Measurements from ENCODE around the gene ASB5.

ASB5 gene

GRCh38 chr4:176268963-176269362 lies at the start of gene ASB5:
Gene ASB5 (minus strand): TSS chr4:176269222. CDS start chr4:176269108, 114 bp downstream.
- Histone ChIP-seq H3K9ac (ENCODE audit: low read length) (no peak within 1 kb of the TSS), H3K4me3 (ENCODE audit: low read length) (no peak within 1 kb of the TSS), H3K9me3 (ENCODE audit: control insufficient read depth, low read length) (no peaks in the 10 kb centered on the region), H3K4me1 (ENCODE audit: control insufficient read depth, insufficient read depth, low read length) (no peaks in the 10 kb centered on the region), H3K27me3 (ENCODE audit: control insufficient read depth, insufficient read depth, low read length) (no peaks in the 10 kb centered on the region), H3K36me3 (ENCODE audit: control insufficient read depth, insufficient read depth, low read length) (no peaks in the 10 kb centered on the region)

GRCh38 chr4:176313596-176314336 lies 44.7 kb upstream of the ASB5 start:
- Histone ChIP-seq H3K9ac (ENCODE audit: low read length) (no peak overlapping the region), H3K4me3 (ENCODE audit: low read length) (no peak overlapping the region), H3K27me3 (ENCODE audit: control insufficient read depth, insufficient read depth, low read length) (no peaks in the 10 kb centered on the region), H3K9me3 (ENCODE audit: control insufficient read depth, low read length) (no peaks in the 10 kb centered on the region), H3K36me3 (ENCODE audit: control insufficient read depth, insufficient read depth, low read length) (no peaks in the 10 kb centered on the region), H3K4me1 (ENCODE audit: control insufficient read depth, insufficient read depth, low read length) (no peaks in the 10 kb centered on the region)

- Histone ChIP-seq H3K36me3 (ENCODE audit: control insufficient read depth, insufficient read depth, low read length) (no peaks in the 10 kb centered on the region), H3K27me3 (ENCODE audit: control insufficient read depth, insufficient read depth, low read length) (no peaks in the 10 kb centered on the region)
Measured at GRCh38 chr4:176309772-176310171, 40.8 kb upstream of the ASB5 start.

GRCh38 chr4:176309046-176309445 lies 40.0 kb upstream of the ASB5 start:
- no peaks in the 10 kb centered on the region for H3K27me3 ChIP-seq (ENCODE audit: control insufficient read depth, insufficient read depth, low read length)

More at GRCh38 chr4:176309772-176310171, 40.8 kb upstream of the ASB5 start:
- Histone ChIP-seq H3K4me3 (ENCODE audit: low read length) (no peak overlapping the region), H3K4me1 (ENCODE audit: control insufficient read depth, insufficient read depth, low read length) (no peaks in the 10 kb centered on the region), H3K9ac (ENCODE audit: low read length) (no peak overlapping the region), H3K9me3 (ENCODE audit: control insufficient read depth, low read length) (no peaks in the 10 kb centered on the region)

GRCh38 chr4:176308441-176308840 lies 39.4 kb upstream of the ASB5 start:
- Histone ChIP-seq H3K9ac (ENCODE audit: low read length) (no peak overlapping the region), H3K27me3 (ENCODE audit: control insufficient read depth, insufficient read depth, low read length) (no peaks in the 10 kb centered on the region), H3K36me3 (ENCODE audit: control insufficient read depth, insufficient read depth, low read length) (no peaks in the 10 kb centered on the region), H3K4me1 (ENCODE audit: control insufficient read depth, insufficient read depth, low read length) (no peaks in the 10 kb centered on the region), H3K9me3 (ENCODE audit: control insufficient read depth, low read length) (no peaks in the 10 kb centered on the region), H3K4me3 (ENCODE audit: low read length) (no peak overlapping the region)

More at GRCh38 chr4:176309046-176309445, 40.0 kb upstream of the ASB5 start:
- Histone ChIP-seq H3K4me1 (ENCODE audit: control insufficient read depth, insufficient read depth, low read length) (no peaks in the 10 kb centered on the region), H3K9me3 (ENCODE audit: control insufficient read depth, low read length) (no peaks in the 10 kb centered on the region), H3K36me3 (ENCODE audit: control insufficient read depth, insufficient read depth, low read length) (no peaks in the 10 kb centered on the region), H3K9ac (ENCODE audit: low read length) (no peak overlapping the region), H3K4me3 (ENCODE audit: low read length) (no peak overlapping the region)

GRCh38 chr4:176307666-176307930 lies 38.6 kb upstream of the ASB5 start:
- no peaks in the 10 kb centered on the region for H3K9me3 ChIP-seq (ENCODE audit: control insufficient read depth, low read length)
- no peak overlapping the region for H3K9ac ChIP-seq (ENCODE audit: low read length)
- no peak overlapping the region for H3K4me3 ChIP-seq (ENCODE audit: low read length)
- no peaks in the 10 kb centered on the region for H3K27me3 ChIP-seq (ENCODE audit: control insufficient read depth, insufficient read depth, low read length)
- H3K4me1 ChIP-seq (ENCODE audit: control insufficient read depth, insufficient read depth, low read length) = peaks cover 3% of the 10 kb centered on the region
- H3K36me3 ChIP-seq (ENCODE audit: control insufficient read depth, insufficient read depth, low read length) = no peaks in the 10 kb centered on the region

GRCh38 chr4:176306837-176307665 lies 38.0 kb upstream of the ASB5 start:
- Histone ChIP-seq H3K4me3 (ENCODE audit: low read length) (no peak overlapping the region), H3K36me3 (ENCODE audit: control insufficient read depth, insufficient read depth, low read length) (no peaks in the 10 kb centered on the region), H3K9ac (ENCODE audit: low read length) (no peak overlapping the region), H3K27me3 (ENCODE audit: control insufficient read depth, insufficient read depth, low read length) (no peaks in the 10 kb centered on the region), H3K4me1 (ENCODE audit: control insufficient read depth, insufficient read depth, low read length) (peaks cover 4% of the 10 kb centered on the region), H3K9me3 (ENCODE audit: control insufficient read depth, low read length) (no peaks in the 10 kb centered on the region)

GRCh38 chr4:176303938-176304337 lies 34.9 kb upstream of the ASB5 start:
- Histone ChIP-seq H3K9ac (ENCODE audit: low read length) (no peak overlapping the region), H3K27me3 (ENCODE audit: control insufficient read depth, insufficient read depth, low read length) (no peaks in the 10 kb centered on the region), H3K9me3 (ENCODE audit: control insufficient read depth, low read length) (no peaks in the 10 kb centered on the region), H3K4me1 (ENCODE audit: control insufficient read depth, insufficient read depth, low read length) (peaks cover 4% of the 10 kb centered on the region), H3K4me3 (ENCODE audit: low read length) (no peak overlapping the region), H3K36me3 (ENCODE audit: control insufficient read depth, insufficient read depth, low read length) (no peaks in the 10 kb centered on the region)

GRCh38 chr4:176302283-176303275 lies 33.6 kb upstream of the ASB5 start:
- no peaks in the 10 kb centered on the region for H3K27me3 ChIP-seq (ENCODE audit: control insufficient read depth, insufficient read depth, low read length)
- no peaks in the 10 kb centered on the region for H3K36me3 ChIP-seq (ENCODE audit: control insufficient read depth, insufficient read depth, low read length)
- H3K9ac ChIP-seq (ENCODE audit: low read length) = no peak overlapping the region
- no peak overlapping the region for H3K4me3 ChIP-seq (ENCODE audit: low read length)
- peaks cover 4% of the 10 kb centered on the region for H3K4me1 ChIP-seq (ENCODE audit: control insufficient read depth, insufficient read depth, low read length)
- H3K9me3 ChIP-seq (ENCODE audit: control insufficient read depth, low read length) = no peaks in the 10 kb centered on the region

- Histone ChIP-seq H3K4me3 (ENCODE audit: low read length) (no peak overlapping the region), H3K27me3 (ENCODE audit: control insufficient read depth, insufficient read depth, low read length) (no peaks in the 10 kb centered on the region), H3K36me3 (ENCODE audit: control insufficient read depth, insufficient read depth, low read length) (no peaks in the 10 kb centered on the region), H3K9ac (ENCODE audit: low read length) (no peak overlapping the region), H3K9me3 (ENCODE audit: control insufficient read depth, low read length) (no peaks in the 10 kb centered on the region), H3K4me1 (ENCODE audit: control insufficient read depth, insufficient read depth, low read length) (peaks cover 4% of the 10 kb centered on the region)
Measured at GRCh38 chr4:176300565-176300964, 31.5 kb upstream of the ASB5 start.

- peaks cover 4% of the 10 kb centered on the region for H3K4me1 ChIP-seq (ENCODE audit: control insufficient read depth, insufficient read depth, low read length)
- H3K9me3 ChIP-seq (ENCODE audit: control insufficient read depth, low read length) = no peaks in the 10 kb centered on the region
- no peak overlapping the region for H3K4me3 ChIP-seq (ENCODE audit: low read length)
- no peaks in the 10 kb centered on the region for H3K36me3 ChIP-seq (ENCODE audit: control insufficient read depth, insufficient read depth, low read length)
- no peaks in the 10 kb centered on the region for H3K27me3 ChIP-seq (ENCODE audit: control insufficient read depth, insufficient read depth, low read length)
- no peak overlapping the region for H3K9ac ChIP-seq (ENCODE audit: low read length)
Measured at GRCh38 chr4:176300036-176300435, 31.0 kb upstream of the ASB5 start.
